Measurements from ENCODE around the gene FST. TPM values are rescaled to one million over a fixed set of nuclear protein-coding genes. Genes with fewer than 3 reads are reported as not detected.

FST gene
- total RNA-seq, 1 experiment from 2014 or later: not detected

GRCh38 chr5:53464722-53465121 lies 15.7 kb upstream of the FST start:
- H3K27ac ChIP-seq (ENCODE audit: low read depth, low read length, poor library complexity, severe bottlenecking): no peak overlapping the region
- H3K4me3 ChIP-seq (ENCODE audit: low read depth, low read length, poor library complexity, severe bottlenecking): no peak overlapping the region
- peaks cover 12% of the 10 kb centered on the region for H3K27me3 ChIP-seq (replicated peaks; ENCODE audit: insufficient read depth, low read depth, low read length, poor library complexity)
- BruUV-seq (replicated peaks): no TSS peak
- intact Hi-C loops (cut with micrococcal nuclease; ENCODE audit: unreplicated experiment): no loop called here
- CTCF ChIA-PET: no interaction called here
- H3K4me1 ChIP-seq (ENCODE audit: insufficient read depth, low read length, poor library complexity, severe bottlenecking): no peaks in the 10 kb centered on the region
- no peaks in the 10 kb centered on the region for H3K36me3 ChIP-seq (ENCODE audit: insufficient read depth, low read length, poor library complexity, severe bottlenecking)
- DNase-seq (ENCODE audit: low spot score): no peak
- TF ChIP-seq CTCF (conservative IDR thresholded peaks at IDR 0.05; ENCODE audit: low read depth, low read length) (no peak), EZH2 (IDR thresholded peaks at IDR 0.05; ENCODE audit: borderline replicate concordance, low read depth, low read length, poor library complexity, severe bottlenecking) (no peak)
- no peaks in the 10 kb centered on the region for H3K9me3 ChIP-seq (ENCODE audit: low read depth, low read length, poor library complexity, severe bottlenecking)
- POLR2A ChIA-PET (ENCODE audit: low non-redundant PET): no interaction called here

GRCh38 chr5:53469946-53470687 lies 10.3 kb upstream of the FST start:
- no peaks in the 10 kb centered on the region for H3K36me3 ChIP-seq (ENCODE audit: insufficient read depth, low read length, poor library complexity, severe bottlenecking)
- intact Hi-C loops (cut with micrococcal nuclease; ENCODE audit: unreplicated experiment): no loop called here
- H3K4me1 ChIP-seq (ENCODE audit: insufficient read depth, low read length, poor library complexity, severe bottlenecking): no peaks in the 10 kb centered on the region
- no peak overlapping the region for H3K4me3 ChIP-seq (ENCODE audit: low read depth, low read length, poor library complexity, severe bottlenecking)
- POLR2A ChIA-PET (ENCODE audit: low non-redundant PET): no interaction called here
- H3K27me3 ChIP-seq (replicated peaks; ENCODE audit: insufficient read depth, low read depth, low read length, poor library complexity): peaks cover 8% of the 10 kb centered on the region
- BruUV-seq (replicated peaks): no TSS peak
- TF ChIP-seq CTCF (conservative IDR thresholded peaks at IDR 0.05; ENCODE audit: low read depth, low read length): no peak
- no peak for TF ChIP-seq EZH2 (IDR thresholded peaks at IDR 0.05; ENCODE audit: borderline replicate concordance, low read depth, low read length, poor library complexity, severe bottlenecking)
- CTCF ChIA-PET: no interaction called here
- H3K27ac ChIP-seq (ENCODE audit: low read depth, low read length, poor library complexity, severe bottlenecking): no peak overlapping the region
- DNase-seq (ENCODE audit: low spot score): no peak
- H3K9me3 ChIP-seq (ENCODE audit: low read depth, low read length, poor library complexity, severe bottlenecking): no peaks in the 10 kb centered on the region

GRCh38 chr5:53472279-53472678 lies 8.2 kb upstream of the FST start:
- H3K27ac ChIP-seq (ENCODE audit: low read depth, low read length, poor library complexity, severe bottlenecking): no peak overlapping the region
- H3K4me3 ChIP-seq (ENCODE audit: low read depth, low read length, poor library complexity, severe bottlenecking): no peak overlapping the region
- intact Hi-C loops (cut with micrococcal nuclease; ENCODE audit: unreplicated experiment): no loop called here
- no peak for DNase-seq (ENCODE audit: low spot score)
- ChIA-PET CTCF (interaction anchor here (0.6 kb wide), 1 partner anchor 312 kb away, joined by 3 read pairs; no protein-coding TSS in a partner anchor), POLR2A (ENCODE audit: low non-redundant PET) (no interaction called here)
- no peak for TF ChIP-seq EZH2 (IDR thresholded peaks at IDR 0.05; ENCODE audit: borderline replicate concordance, low read depth, low read length, poor library complexity, severe bottlenecking)
- no peak for TF ChIP-seq CTCF (conservative IDR thresholded peaks at IDR 0.05; ENCODE audit: low read depth, low read length)
- H3K9me3 ChIP-seq (ENCODE audit: low read depth, low read length, poor library complexity, severe bottlenecking): no peaks in the 10 kb centered on the region
- no TSS peak for BruUV-seq (replicated peaks)
- no peaks in the 10 kb centered on the region for H3K4me1 ChIP-seq (ENCODE audit: insufficient read depth, low read length, poor library complexity, severe bottlenecking)
- peaks cover 7% of the 10 kb centered on the region for H3K27me3 ChIP-seq (replicated peaks; ENCODE audit: insufficient read depth, low read depth, low read length, poor library complexity)
- H3K36me3 ChIP-seq (ENCODE audit: insufficient read depth, low read length, poor library complexity, severe bottlenecking): no peaks in the 10 kb centered on the region

Data from A673 (cell line).